VCaP (cell line): Measurements from ENCODE around the gene SLX4IP.
"Not testable (repeated sequence)": the region's sequence is repeated elsewhere in the genome, so short reads cannot be mapped to it uniquely, and the experiment has no call there.

Source experiments
- H3K27ac ChIP-seq: fragments of 450-650 bp; 2 replicates; pipeline ENCODE4 v1.5.1; 2017
- TF ChIP-seq, protein P1 (sequence below): fragments of 450-650 bp; conservative IDR thresholded peaks from 2 replicates; pipeline ENCODE4 v1.5.1; 2017; ENCODE audit warnings: mild to moderate bottlenecking, moderate library complexity

Gene SLX4IP

DNA sequence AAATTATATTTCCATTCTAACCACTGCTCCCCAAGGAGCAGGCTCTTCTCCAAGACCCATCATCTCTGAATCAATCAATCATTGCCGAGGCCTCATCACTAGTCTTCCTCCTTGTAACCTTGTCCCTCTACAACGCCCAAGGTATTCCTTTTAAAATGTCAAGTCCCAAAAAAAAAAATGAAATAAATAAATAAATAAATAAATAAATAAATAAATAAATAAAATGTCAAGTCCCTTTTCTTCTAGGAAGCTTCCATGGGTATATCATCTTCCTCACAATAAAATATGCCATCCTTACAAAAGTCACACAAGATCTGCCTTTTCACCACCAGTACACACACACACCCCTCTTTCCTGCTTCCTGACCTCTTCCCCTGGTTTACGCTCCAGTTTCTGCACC lies 181.1 kb downstream of the SLX4IP start:
- TF ChIP-seq, protein P1, sequence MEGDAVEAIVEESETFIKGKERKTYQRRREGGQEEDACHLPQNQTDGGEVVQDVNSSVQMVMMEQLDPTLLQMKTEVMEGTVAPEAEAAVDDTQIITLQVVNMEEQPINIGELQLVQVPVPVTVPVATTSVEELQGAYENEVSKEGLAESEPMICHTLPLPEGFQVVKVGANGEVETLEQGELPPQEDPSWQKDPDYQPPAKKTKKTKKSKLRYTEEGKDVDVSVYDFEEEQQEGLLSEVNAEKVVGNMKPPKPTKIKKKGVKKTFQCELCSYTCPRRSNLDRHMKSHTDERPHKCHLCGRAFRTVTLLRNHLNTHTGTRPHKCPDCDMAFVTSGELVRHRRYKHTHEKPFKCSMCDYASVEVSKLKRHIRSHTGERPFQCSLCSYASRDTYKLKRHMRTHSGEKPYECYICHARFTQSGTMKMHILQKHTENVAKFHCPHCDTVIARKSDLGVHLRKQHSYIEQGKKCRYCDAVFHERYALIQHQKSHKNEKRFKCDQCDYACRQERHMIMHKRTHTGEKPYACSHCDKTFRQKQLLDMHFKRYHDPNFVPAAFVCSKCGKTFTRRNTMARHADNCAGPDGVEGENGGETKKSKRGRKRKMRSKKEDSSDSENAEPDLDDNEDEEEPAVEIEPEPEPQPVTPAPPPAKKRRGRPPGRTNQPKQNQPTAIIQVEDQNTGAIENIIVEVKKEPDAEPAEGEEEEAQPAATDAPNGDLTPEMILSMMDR: no peak
- no peak overlapping the region for H3K27ac ChIP-seq

- H3K27ac ChIP-seq: not testable (repeated sequence)
Observed at GRCh38 chr20:10617549-10618133, 182.5 kb downstream of the SLX4IP start.

GRCh38 chr20:10618611-10619245 lies 183.6 kb downstream of the SLX4IP start:
- TF ChIP-seq, protein P1: no peak
- no peak overlapping the region for H3K27ac ChIP-seq

DNA sequence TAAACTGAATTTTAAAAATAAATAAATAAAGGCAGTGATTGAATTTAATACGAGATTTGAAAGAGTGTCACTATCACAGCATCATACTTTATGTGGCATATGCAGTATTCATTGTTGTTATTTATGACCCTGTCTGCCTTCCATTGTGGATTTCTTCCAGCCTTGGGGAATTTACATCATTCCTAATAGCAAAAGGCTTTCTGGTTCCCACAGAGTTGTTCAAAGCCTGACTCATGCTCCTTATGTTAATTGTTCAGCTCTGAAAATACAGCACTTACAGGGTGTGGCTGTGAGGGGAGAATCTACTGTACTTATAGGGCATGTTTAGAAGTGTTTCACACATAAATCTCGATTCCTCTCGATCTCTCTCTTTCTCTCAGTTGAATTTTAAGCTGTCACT lies 184.3 kb downstream of the SLX4IP start:
- TF ChIP-seq, protein P1: no peak
- H3K27ac ChIP-seq: no peak overlapping the region

DNA sequence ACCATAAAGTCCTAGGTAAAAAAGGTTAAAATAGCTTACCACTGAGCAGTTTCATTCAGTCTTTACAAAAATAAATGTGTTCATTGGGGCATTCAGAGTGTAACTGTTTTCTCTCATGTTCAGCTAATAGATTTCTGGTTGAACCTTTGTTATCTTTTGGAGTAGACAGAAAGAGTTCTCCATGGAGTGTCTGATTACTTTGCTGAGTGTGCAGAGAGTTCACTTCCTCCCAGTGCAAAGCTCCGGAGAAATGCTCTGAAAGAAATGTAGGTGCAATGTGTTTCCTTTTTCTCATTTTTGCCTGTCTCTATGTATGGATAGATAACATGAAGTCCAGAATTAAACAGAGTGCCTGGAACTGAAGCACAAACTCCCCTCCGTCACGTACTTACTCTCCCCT lies 186.0 kb downstream of the SLX4IP start:
- H3K27ac ChIP-seq: no peak overlapping the region
- TF ChIP-seq, protein P1: no peak

DNA sequence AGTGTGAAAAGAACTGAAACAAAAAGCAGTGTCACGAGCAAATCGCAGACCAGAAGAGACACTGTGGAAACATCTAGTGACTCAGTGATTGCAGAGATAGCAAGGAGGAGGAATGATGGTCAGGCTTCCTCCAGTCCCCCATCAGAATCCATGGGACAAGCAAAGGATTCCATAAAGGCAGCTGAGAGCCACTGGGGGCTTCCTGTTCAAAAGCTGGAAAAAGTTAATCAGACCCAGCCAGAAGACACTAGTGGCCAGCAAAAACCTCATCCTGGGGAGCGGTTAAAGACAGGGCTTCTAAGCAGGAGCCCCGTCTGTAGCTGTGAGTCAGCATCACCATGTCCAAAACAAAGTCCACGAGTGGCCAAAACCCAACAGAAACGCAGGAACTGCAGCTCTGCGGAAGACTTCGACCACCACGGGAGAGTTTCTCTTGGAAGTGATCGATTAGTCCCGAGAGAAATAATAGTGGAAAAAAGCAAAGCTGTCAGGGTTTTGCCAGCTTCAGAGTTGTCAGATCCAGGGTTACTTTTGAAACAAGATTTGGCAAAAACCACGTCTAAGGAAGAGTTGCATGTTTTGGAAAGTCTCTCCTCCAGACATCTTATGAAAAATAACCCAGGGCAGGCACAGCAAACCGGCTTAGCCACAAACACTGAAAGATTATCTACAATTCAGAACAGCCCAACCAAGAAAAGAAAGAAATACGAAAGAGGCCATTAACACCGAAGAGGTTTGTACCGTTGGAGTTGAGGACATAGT lies 187.7 kb downstream of the SLX4IP start:
- TF ChIP-seq, protein P1: no peak
- no peak overlapping the region for H3K27ac ChIP-seq

GRCh38 chr20:10625641-10626040 lies 190.5 kb downstream of the SLX4IP start:
- TF ChIP-seq, protein P1: no peak
- H3K27ac ChIP-seq: no peak overlapping the region

GRCh38 chr20:10626896-10627295 lies 191.8 kb downstream of the SLX4IP start:
- no peak overlapping the region for H3K27ac ChIP-seq
- TF ChIP-seq, protein P1: no peak
